GM18505 (cell line): Measurements from ENCODE around the gene INPP5A.

Source experiments
- ATAC-seq: cut with Tn5 transposase; IDR thresholded peaks from one replicate; pipeline ENCODE4 v1.9.1; 2021; ENCODE audit not compliant: unreplicated experiment
- POLR2A ChIP-seq: IDR thresholded peaks from 4 replicates; pipeline ENCODE4 v1.6.1; 2011; ENCODE audit warnings: borderline replicate concordance; ENCODE audit not compliant: insufficient read depth, insufficient read length; ENCODE audit errors: extremely low read depth

INPP5A gene

GRCh38 chr10:132540456-132540855 is 2.9 kb downstream of the INPP5A start:
- TF ChIP-seq POLR2A = no peak
- no peak for ATAC-seq

DNA sequence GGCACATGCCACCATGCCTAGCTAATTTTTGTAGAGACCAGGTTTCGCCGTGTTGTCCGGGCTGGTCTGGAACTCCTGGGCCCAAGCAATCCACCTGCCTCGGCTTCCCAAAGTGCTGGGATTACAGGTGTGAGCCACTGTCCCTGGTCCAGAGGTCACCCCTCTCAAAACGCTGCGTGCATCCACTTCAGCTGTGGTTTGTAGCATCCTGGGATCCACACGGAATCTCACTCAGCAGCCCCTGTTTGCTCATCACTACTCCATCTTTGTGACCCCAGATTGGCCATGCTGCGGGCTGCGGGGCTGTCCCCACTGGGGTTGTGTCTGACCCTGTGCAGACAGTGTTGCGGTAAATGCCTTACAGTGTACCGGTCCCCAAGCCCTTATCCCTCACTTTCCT is 3.5 kb downstream of the INPP5A start:
- TF ChIP-seq POLR2A = no peak
- ATAC-seq = no peak

GRCh38 chr10:132541601-132542011 is 4.0 kb downstream of the INPP5A start:
- TF ChIP-seq POLR2A = no peak
- no peak for ATAC-seq

DNA sequence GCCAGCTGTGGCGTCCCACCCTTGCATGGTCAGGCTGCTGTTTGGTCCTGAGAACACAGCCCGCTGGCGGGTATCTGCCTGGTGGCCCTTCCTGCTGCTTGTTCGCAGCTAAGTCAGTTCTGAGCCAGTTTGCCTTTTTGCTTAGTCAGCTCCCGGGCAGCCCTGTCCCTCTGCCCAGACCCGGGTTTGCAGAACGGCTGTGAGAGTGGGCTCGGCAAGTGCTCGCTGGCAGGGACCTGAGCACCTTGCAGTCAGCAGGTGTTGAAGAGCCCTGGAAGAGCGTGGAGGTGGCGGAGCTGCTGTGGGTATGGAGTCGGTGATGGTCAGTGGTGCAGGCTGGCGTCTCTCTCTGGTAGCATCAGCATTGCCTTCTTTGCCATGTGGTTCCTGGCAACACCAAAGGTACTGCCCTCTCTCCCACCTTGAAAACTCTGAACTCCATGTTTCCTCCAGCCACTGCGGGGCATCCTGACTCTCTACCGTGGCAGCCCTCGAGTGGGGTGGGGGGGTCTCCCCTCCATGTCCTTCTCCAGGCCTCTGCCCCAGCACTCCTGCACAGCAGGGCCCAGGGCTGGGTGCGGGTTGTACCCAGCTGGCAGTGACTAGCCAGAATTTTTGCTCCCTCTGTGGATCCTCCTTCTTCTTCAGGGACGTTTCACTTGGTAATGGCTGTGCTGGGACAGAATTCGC is 4.6 kb downstream of the INPP5A start:
- ATAC-seq = no peak

DNA sequence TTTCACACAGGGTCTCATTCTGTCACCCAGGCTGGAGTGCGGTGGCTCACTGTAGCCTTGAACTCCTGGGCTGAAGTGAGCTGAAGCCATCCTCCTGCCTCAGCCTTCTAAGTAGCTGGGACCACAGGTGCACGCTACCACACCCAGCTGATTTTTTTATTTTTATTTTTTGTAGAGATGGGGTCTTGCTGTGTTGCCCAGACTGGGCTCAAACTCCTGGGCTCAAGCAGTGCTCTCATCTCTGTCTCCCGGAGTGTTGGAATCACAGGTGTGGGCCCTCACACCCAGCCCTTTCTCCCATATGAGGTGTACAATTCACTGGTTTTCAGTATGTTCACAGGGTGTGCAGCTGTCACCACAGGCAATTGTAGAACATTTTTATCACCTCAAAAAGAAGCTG is 5.2 kb downstream of the INPP5A start:
- ATAC-seq = no peak
- no peak for TF ChIP-seq POLR2A

More for the DNA sequence above, 4.6 kb downstream of the INPP5A start:
- no peak for TF ChIP-seq POLR2A

DNA sequence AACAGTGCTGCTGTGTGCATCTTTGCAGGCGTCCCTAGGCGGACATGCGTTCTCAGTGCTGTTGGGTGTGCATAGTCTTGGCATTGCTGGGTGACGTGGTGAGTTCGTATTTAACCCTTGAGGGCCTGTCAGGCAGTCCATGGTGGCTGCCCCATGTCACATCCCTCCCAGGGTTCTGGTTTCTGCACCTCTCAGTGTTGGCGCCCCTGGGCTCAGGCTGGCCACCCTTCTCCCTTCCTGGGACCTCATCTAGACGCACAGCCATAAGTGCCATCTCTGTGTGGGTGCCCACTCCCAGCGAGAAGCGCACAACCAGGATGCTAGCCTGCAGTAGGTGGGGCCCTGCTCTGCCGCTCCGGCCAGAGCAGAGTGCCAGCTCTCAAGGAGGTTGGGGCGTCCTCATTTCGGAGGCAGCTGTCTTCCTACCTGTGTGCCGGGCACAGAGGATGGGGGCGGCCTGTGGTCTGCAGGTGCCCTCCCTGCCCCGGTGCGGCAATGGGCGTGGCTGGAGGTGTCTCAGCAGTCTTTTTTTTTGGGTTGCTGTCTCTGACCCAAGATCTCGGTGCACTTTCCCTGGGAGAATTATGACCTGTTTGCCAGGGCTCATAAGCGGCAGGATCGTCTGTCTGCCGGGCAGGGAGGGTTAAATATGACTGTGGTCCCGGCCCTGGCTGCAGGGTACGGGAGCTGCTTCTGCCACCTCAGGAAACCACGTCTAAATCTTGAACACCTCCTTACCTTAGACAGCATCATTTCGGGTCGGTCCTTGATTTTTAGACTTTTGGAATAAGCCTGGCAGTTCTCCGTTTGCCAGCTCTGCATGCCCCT is 6.5 kb downstream of the INPP5A start:
- no peak for TF ChIP-seq POLR2A
- ATAC-seq = no peak

- no peak for ATAC-seq
These were observed 7.4 kb downstream of the INPP5A start for GRCh38 chr10:132544744-132545658.

DNA sequence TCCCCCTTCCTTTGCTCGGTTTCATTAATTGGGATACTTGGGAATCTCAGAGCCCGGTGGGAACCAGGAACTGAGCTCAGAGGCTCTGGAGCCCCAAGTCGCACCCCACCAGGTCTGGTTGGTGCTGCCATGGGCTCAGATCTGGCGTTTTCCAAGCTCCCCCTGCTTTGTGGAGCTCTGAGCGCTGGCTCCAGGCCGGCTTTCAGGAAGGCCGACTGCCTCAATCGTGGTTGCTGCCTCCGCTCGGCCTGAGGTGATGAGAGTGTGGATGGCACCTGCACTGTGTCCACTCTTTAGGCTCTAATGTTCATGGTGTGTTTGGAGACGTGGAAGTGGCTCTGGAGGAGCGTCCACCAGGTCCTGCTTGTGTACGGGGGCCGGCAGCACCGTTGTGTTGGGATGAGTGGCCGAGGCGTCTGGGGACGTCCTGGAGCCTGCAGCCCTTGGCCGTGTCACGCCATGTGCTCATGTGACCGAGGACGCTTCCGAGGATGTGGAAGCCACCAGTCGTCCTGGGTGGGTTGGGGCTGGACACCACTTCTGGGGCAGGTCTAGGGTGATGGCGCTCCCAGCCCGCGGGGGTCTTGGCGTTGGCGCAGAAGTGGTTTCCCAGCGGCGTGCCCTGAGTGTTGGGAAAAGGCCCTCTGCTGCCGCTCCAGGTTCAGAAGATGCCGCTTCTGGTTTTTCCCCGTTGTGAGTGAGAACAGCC is 8.2 kb downstream of the INPP5A start:
- TF ChIP-seq POLR2A = no peak
- ATAC-seq = no peak

More at GRCh38 chr10:132544744-132545658, 7.4 kb downstream of the INPP5A start:
- TF ChIP-seq POLR2A = no peak

DNA sequence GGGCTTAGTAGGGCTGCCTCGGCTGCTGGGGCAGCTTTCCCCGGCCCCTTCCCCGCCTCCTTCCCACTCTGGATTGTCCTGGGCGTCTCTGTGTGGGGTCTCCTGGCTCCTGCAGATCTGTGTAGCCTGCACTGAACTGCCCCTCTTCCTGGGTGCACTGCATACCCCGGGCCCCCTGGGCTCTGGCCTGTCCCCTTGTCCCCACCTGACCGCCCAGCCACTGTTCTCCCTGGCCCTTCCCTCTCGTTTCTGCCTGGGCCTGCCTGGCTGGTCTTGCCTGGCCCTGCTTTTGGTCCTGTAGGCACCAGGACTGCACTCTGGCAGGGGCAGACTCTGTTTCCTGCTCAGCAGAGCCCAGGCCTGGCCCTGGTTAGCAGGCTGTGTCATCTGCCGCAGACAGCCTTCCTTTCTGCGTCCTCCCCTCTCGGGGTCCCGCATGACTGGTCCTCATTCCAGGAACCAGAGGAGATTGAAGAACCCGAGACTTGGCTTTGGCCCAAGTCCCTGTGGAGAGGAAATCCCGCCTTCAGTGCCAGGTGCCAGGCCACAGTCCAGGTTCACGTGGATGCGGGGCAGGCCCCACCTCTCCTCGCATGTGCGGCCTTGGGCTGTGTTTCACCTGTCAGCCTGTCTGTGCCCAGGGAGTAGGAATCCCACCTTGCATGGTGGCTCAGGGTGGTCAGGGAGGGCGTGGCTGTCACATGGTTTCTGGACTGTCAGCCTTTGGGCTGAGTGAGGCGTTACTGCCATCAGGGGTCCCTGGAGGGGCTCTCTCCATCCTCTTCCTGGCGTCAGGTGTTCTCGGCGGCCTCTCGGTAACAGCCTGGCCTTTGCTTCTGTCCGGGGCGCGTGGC is 9.2 kb downstream of the INPP5A start:
- no peak for ATAC-seq

DNA sequence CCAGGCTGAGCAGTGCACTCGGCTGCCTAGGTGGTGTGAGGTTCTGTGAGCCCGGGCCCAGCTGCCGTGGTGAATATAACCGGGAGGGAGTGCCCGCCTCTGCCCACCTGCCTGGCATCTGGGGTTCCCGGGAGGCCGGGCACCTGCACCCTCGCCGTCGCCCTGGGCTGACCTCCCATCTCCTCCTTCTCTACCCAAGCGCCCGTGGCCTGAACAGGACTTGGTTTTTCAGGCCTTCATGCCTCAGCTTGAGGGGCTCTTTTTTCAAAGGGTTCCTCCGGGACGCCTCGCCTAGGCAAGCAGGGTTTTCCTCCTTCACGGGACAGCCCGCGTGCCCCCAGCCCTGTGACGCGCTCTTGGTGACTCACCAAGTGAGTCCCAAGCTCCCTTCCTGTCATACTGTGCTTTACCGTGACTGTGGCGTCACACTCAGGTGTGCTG is 9.9 kb downstream of the INPP5A start:
- no peak for TF ChIP-seq POLR2A
- no peak for ATAC-seq

More for the DNA sequence above, 9.2 kb downstream of the INPP5A start:
- no peak for TF ChIP-seq POLR2A

DNA sequence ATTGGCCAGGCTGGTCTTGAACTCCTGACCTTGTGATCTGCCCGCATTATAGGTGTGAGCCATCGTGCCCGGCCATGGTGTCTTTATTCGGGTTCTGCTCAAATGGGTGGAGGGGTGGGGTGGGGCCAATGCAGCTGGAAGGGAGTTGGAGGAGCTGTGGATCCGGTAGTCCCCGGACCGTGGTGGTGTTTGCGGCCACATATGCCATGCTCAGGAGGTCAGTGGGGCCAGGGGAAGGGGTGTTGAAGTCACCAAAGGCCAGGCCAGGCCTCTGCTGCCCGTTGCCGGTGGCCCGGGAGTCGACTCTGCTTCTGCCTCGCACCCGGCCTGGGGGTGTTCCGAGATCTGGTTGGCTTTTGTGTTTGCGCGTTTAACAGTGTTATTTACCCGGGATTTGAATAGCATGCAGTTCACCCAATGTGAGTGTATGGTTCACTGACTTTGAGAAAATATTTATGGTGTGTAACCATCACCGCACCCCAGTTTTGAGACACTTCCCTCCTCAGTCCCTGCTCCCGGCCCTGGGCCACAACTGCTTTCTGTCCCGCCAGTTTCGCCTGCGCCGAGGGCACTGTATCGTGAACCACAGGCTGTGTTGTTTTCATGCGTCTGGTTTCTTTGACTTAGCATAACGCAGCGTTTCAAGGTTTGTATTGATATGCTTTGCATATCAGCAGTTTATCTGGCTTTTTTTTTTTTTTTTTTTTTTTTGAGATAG is 10.7 kb downstream of the INPP5A start:
- no peak for ATAC-seq
- TF ChIP-seq POLR2A = no peak

DNA sequence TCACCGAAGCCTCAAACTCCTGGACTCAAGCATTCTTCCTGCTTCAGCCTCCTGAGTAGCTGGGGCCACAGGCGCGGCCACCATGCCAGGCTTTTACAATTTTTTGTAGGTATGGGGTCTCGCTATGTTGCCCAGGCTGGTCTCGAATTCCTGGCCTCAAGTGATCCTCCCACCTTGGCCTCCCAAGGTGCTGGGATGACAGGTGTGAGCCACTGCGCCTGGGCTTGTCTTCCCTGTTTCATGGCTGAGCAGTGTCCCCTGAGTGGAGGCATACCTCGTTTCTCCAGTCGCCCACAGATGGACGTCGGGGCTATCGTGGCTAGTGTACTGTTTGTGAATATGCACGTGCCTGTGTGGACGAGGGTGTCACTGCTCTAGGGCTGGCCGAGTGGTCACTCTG is 11.3 kb downstream of the INPP5A start:
- no peak for TF ChIP-seq POLR2A
- ATAC-seq = no peak

DNA sequence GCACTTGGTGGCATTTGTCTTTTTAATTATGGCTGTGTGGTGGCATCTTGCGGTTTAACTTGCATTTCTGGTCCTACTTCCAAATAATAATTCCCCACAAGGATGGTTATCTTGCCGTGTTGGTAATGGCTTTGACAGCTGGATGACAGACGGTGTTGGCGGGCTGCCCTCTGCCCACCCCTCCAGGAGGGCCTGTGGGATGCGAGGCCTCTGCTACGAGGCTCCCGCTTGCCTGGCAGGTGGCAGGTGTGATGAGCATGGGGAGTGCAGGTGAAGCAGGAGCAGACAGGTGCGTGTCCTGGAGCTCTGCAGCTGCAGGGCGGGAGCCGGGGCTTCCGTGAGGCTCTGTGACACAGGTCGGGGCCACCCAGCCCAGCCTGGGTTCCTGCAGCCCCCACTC is 11.8 kb downstream of the INPP5A start:
- ATAC-seq = no peak
- TF ChIP-seq POLR2A = no peak
